GM21529 (cell line): ENCODE data around the gene ELL2.

ENCODE experiments used
- ATAC-seq: cut with Tn5 transposase; IDR thresholded peaks from one replicate; pipeline ENCODE4 v1.9.1; 2021; ENCODE audit not compliant: unreplicated experiment

ELL2 gene

GRCh38 chr5:95983509-95983908, 21.9 kb upstream of the ELL2 start:
- no peak for ATAC-seq

GRCh38 chr5:95983080-95983479, 21.4 kb upstream of the ELL2 start:
- no peak for ATAC-seq

GRCh38 chr5:95976606-95977005, 15.0 kb upstream of the ELL2 start:
- no peak for ATAC-seq

- no peak for ATAC-seq
Observed at GRCh38 chr5:95975703-95976102, 14.1 kb upstream of the ELL2 start.

GRCh38 chr5:95973793-95974325, 12.2 kb upstream of the ELL2 start:
- peak; percentile 95 for ATAC-seq

- ATAC-seq: no peak
Observed at GRCh38 chr5:95972196-95972595, 10.5 kb upstream of the ELL2 start.

GRCh38 chr5:95970359-95970704, 8.7 kb upstream of the ELL2 start:
- ATAC-seq: no peak

- no peak for ATAC-seq
Observed at GRCh38 chr5:95969651-95970358, 8.2 kb upstream of the ELL2 start.

GRCh38 chr5:95969055-95969454, 7.4 kb upstream of the ELL2 start:
- no peak for ATAC-seq

- no peak for ATAC-seq
Observed at GRCh38 chr5:95967236-95967635, 5.6 kb upstream of the ELL2 start.

GRCh38 chr5:95966005-95966404, 4.4 kb upstream of the ELL2 start:
- ATAC-seq: no peak

GRCh38 chr5:95963650-95964410, 2.2 kb upstream of the ELL2 start:
- no peak for ATAC-seq

GRCh38 chr5:95962785-95963184, 1.1 kb upstream of the ELL2 start:
- ATAC-seq: no peak

GRCh38 chr5:95962475-95962773, 773 bp upstream of the ELL2 start:
- no peak for ATAC-seq

GRCh38 chr5:95960667-95961616, 709 bp downstream of the ELL2 start:
- ATAC-seq: peak; percentile 54

GRCh38 chr5:95959888-95960666, 1.6 kb downstream of the ELL2 start:
- ATAC-seq: no peak

GRCh38 chr5:95959051-95959887, 2.4 kb downstream of the ELL2 start:
- ATAC-seq: no peak

- ATAC-seq: no peak
Observed at GRCh38 chr5:95958310-95959014, 3.2 kb downstream of the ELL2 start.

- no peak for ATAC-seq
Observed at GRCh38 chr5:95957561-95958203, 4.0 kb downstream of the ELL2 start.
